Coronary artery (tissue), 2 donors: ENCODE data around the gene MAST4.

Experiments used
- DNase-seq: peaks from one replicate; pipeline ENCODE4 v3.0.0-alpha.2; 2017; ENCODE audit warnings: low spot score
- H3K27ac ChIP-seq, 2 donors: fragments of 200-600 bp; sonication (generic); one replicate each; pipeline ENCODE4 v1.5.1; 2016 to 2019
- H3K4me3 ChIP-seq: fragments of 200-600 bp; sonication (generic); 2 replicates; pipeline ENCODE4 v1.5.1; 2016; ENCODE audit warnings: mild to moderate bottlenecking, moderate library complexity
- TF ChIP-seq, protein P1 (sequence below): fragments of 200-600 bp; sonication (generic); IDR thresholded peaks from one replicate; pipeline ENCODE4 v1.5.1; 2019; ENCODE audit warnings: antibody characterized with exemption

Gene MAST4

DNA sequence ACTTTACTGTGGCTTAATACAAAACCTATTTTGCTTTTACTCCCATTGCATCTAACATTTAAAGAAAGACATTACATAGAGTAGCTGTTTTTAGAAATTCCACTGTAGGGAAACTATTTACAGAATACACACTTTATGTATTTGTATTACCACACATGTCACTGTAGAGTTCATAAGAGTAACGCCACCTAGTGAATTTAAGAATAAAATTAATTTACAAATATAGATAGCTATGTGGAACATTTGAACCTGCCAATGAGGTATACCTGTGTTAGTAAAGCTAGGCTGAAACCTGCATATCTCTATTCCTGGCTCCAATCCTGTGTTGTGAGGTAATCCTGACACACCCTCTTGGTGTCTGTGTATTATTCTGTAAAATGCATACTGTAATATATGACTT, 234.4 kb downstream of the MAST4 start:
- Histone ChIP-seq H3K27ac (no peak overlapping the region), H3K4me3 (no peak overlapping the region)
- TF ChIP-seq, protein P1, sequence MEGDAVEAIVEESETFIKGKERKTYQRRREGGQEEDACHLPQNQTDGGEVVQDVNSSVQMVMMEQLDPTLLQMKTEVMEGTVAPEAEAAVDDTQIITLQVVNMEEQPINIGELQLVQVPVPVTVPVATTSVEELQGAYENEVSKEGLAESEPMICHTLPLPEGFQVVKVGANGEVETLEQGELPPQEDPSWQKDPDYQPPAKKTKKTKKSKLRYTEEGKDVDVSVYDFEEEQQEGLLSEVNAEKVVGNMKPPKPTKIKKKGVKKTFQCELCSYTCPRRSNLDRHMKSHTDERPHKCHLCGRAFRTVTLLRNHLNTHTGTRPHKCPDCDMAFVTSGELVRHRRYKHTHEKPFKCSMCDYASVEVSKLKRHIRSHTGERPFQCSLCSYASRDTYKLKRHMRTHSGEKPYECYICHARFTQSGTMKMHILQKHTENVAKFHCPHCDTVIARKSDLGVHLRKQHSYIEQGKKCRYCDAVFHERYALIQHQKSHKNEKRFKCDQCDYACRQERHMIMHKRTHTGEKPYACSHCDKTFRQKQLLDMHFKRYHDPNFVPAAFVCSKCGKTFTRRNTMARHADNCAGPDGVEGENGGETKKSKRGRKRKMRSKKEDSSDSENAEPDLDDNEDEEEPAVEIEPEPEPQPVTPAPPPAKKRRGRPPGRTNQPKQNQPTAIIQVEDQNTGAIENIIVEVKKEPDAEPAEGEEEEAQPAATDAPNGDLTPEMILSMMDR = no peak
- DNase-seq = no peak

DNA sequence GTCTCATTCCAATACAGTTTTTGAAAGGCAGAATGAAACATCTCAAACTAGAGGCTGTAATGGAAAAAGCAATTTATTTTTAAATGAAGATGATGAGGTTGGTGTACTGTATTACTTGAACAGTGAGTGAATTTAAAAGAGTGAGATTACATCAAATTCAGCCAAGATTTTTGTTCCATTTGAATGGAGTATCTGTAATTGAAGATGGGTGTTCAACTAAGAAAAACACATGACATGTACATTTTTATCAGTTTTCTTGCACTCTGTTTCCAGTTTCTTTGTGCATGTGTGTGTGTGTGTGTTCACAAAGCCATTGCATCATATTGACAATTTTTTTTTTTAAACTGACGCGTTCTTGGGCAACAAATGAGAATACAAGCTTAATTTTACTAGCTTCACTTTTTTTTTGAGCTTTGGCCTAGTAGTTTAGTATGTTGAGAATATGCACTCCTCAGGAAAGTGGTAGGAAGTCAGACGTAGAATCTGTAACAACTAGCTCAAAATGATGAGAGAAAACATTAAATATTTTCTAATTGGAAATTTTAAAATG, 243.5 kb downstream of the MAST4 start:
- H3K4me3 ChIP-seq = no peak overlapping the region
- no peak for DNase-seq
- TF ChIP-seq, protein P1 = no peak
- H3K27ac ChIP-seq = no peak overlapping the region

DNA sequence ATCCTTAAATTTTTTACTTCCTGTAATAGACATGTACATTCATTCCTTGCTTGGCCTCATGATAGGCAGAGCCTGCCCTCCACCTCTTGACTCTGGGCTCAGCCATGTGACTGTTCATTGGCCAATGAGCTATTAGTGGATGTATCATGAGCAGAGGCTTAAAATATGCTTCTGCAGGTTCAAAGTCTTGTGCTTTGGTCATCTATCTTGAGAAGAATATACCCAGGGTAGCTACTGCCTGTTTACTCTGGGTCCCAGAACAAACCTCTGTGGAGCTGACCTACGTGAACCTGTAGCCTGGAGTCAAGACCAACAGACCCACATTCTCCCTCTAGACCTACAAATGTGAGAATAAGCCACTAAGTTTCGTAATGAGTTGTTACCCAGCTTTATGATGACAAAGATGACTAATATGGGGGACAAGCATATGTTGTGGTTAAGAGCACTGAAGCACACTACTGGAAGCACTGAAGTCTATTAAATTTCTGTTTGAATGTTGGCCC, 244.4 kb downstream of the MAST4 start:
- H3K4me3 ChIP-seq = no peak overlapping the region
- TF ChIP-seq, protein P1 = no peak
- no peak for DNase-seq
- no peak overlapping the region for H3K27ac ChIP-seq

DNA sequence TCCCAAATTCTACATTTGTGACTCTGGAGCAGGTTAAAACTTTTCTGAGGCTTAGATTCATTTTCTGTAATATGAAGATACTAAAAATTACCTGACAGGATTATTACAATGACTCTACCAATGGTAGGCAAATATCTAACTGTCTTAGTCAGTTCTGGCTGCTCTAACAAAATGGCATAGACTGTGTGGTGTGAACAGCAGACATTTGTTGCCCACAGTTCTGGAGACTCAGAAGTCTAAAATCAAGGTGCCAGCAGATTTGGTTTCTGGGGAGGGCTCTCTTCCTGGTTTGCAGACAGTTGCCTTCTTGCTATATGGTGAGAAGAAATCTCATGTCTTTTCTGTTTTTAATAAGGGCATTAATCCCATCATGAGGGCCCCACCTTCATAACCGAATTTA, 245.1 kb downstream of the MAST4 start:
- no peak for DNase-seq
- Histone ChIP-seq H3K4me3 (no peak overlapping the region), H3K27ac (no peak overlapping the region)
- TF ChIP-seq, protein P1 = no peak

DNA sequence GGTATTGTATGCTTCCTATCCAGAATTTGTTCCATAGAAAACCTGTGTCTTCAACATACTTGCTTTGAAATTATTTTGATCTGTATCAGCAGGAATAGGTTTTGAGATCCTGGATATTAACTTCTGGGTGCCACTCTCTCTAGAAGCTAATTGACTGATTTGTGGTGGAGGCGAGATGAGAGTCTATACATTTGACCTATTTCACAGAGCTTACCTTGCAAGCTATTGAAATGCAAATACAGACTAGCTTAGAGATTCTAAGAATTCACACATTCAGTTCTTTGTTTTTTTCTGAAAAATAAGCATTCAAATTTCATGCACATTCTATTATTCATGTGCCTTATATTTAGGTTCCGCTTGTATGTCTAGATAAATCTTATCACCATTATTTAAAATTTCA, 246.3 kb downstream of the MAST4 start:
- Histone ChIP-seq H3K27ac (no peak overlapping the region), H3K4me3 (no peak overlapping the region)
- TF ChIP-seq, protein P1 = no peak
- DNase-seq = no peak

DNA sequence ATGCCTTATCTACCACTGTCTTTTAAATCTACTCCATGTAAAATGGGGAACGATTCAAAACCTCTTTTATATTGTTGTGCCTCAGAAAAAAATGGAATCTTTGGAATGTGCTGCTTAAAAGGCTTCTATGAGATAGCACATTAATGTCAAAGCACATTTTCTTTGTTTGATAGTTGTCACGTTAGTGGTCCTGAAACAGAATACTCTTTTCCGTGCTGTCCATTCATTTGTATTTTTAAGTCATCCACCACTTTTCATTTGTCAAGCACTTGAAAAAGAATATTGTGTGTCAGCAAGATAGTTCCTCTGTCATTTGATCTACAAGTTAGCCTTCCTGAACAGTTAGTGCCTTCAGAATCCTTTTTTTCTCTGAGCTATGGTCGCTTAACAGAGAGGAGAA, 246.9 kb downstream of the MAST4 start:
- TF ChIP-seq, protein P1 = no peak
- Histone ChIP-seq H3K4me3 (no peak overlapping the region), H3K27ac (no peak overlapping the region)
- no peak for DNase-seq
